HepG2 (cell line): ENCODE results near the gene CCM2. TPM values are rescaled to one million over a fixed set of nuclear protein-coding genes. Genes with fewer than 3 reads are reported as not detected.

Experiments used
- ELF1 ChIP-seq: sonication (generic); formaldehyde crosslinking; IDR thresholded peaks from 2 replicates; pipeline ENCODE4 v1.4.0; 2020; ENCODE audit warnings: missing genetic modification reagents
- FOXA3 ChIP-seq: IDR thresholded peaks from 2 replicates; pipeline ENCODE4 v1.6.1; 2016; ENCODE audit warnings: missing genetic modification reagents, missing compliant biosample characterization
- HDAC2 ChIP-seq: sonication (generic); formaldehyde crosslinking; IDR thresholded peaks from 2 replicates; pipeline ENCODE4 v1.4.0; 2020; ENCODE audit warnings: missing genetic modification reagents
- HNF4A ChIP-seq: sonication (generic); formaldehyde crosslinking; IDR thresholded peaks from 2 replicates; pipeline ENCODE4 v1.4.0; 2020; ENCODE audit warnings: missing genetic modification reagents
- LCORL ChIP-seq, 2 experiments: fragments of 450-650 bp in 1 of 2; sonication (generic) in 1 of 2; formaldehyde crosslinking in 1 of 2; IDR thresholded peaks; 2 replicates each; pipeline versions ENCODE4 v1.5.0 to v1.6.1; 2017 to 2020; ENCODE audit warnings: antibody characterized with exemption in 1 of 2, missing genetic modification reagents in 1 of 2
- NAIF1 ChIP-seq: sonication (generic); formaldehyde crosslinking; IDR thresholded peaks from 2 replicates; pipeline ENCODE4 v1.5.0; 2020; ENCODE audit warnings: mild to moderate bottlenecking, missing genetic modification reagents, borderline replicate concordance
- PHF21A ChIP-seq: sonication (generic); formaldehyde crosslinking; IDR thresholded peaks from 2 replicates; pipeline ENCODE4 v1.5.0; 2020; ENCODE audit warnings: mild to moderate bottlenecking, missing genetic modification reagents
- TBL1XR1 ChIP-seq: fragments of 150-350 bp; IDR thresholded peaks from 2 replicates; pipeline ENCODE4 v1.6.1; 2014; ENCODE audit warnings: borderline replicate concordance, low read length; ENCODE audit not compliant: partially characterized antibody
- TBX2 ChIP-seq: sonication (generic); formaldehyde crosslinking; IDR thresholded peaks from 2 replicates; pipeline ENCODE4 v1.5.0; 2020; ENCODE audit warnings: missing genetic modification reagents, mild to moderate bottlenecking, borderline replicate concordance
- ZFX ChIP-seq: sonication (generic); formaldehyde crosslinking; IDR thresholded peaks from 2 replicates; pipeline ENCODE4 v1.4.0; 2020; ENCODE audit warnings: mild to moderate bottlenecking, low read depth, missing genetic modification reagents, moderate library complexity
- ZMYM4 ChIP-seq: sonication (generic); formaldehyde crosslinking; IDR thresholded peaks from 2 replicates; pipeline ENCODE4 v1.8.1; 2023; ENCODE audit warnings: mild to moderate bottlenecking, missing genetic modification reagents
- ZNF143 ChIP-seq: sonication (generic); formaldehyde crosslinking; IDR thresholded peaks from 2 replicates; pipeline ENCODE4 v1.4.0; 2020; ENCODE audit warnings: missing genetic modification reagents
- ZNF292 ChIP-seq: sonication (generic); formaldehyde crosslinking; IDR thresholded peaks from 2 replicates; pipeline ENCODE4 v1.8.1; 2022; ENCODE audit warnings: mild to moderate bottlenecking, low read depth, missing genetic modification reagents, borderline replicate concordance
- ZNF552 ChIP-seq: sonication (generic); formaldehyde crosslinking; IDR thresholded peaks from 2 replicates; pipeline ENCODE4 v1.9.0; 2022; ENCODE audit warnings: missing genetic modification reagents, mild to moderate bottlenecking, borderline replicate concordance
- ZNF652 ChIP-seq: IDR thresholded peaks from 2 replicates; pipeline ENCODE4 v1.6.1; 2016; ENCODE audit warnings: low read depth, borderline replicate concordance
- ZNF678 ChIP-seq: sonication (generic); formaldehyde crosslinking; IDR thresholded peaks from 2 replicates; pipeline ENCODE4 v1.4.0; 2020; ENCODE audit warnings: mild to moderate bottlenecking, missing genetic modification reagents
- ZNF83 ChIP-seq: sonication (generic); formaldehyde crosslinking; IDR thresholded peaks from 2 replicates; pipeline ENCODE4 v1.4.0; 2020; ENCODE audit warnings: missing genetic modification reagents, mild to moderate bottlenecking, borderline replicate concordance
- ZSCAN9 ChIP-seq: IDR thresholded peaks from 2 replicates; pipeline ENCODE4 v1.6.1; 2016; ENCODE audit warnings: borderline replicate concordance
- polyA plus RNA-seq, 8 experiments: library from polyadenylated mRNA; depleted of rRNA in 3 of 8; stranded (reverse) in 7 of 8; unstranded in 1 of 8; fragments of >200 nt; fragmentation: Illumina TruSeq in 4 of 8; extraction: Trizol in 4 of 8; gene quantifications; 2 replicates each; pipeline versions ENCODE4 v1.2.1 to v1.2.3, GENCODE V29; 2011 to 2016; ENCODE audit warnings: low read depth in 4 of 8, missing spikeins in 1 of 8, mixed read lengths in 1 of 8; ENCODE audit not compliant: insufficient read depth in 1 of 8
- total RNA-seq, 5 experiments: library from RNA; depleted of rRNA; stranded (reverse); fragments of >200 nt; fragmentation: Illumina TruSeq; extraction: Trizol; gene quantifications; 2 replicates each; pipeline ENCODE4 v1.2.3, GENCODE V29; 2016; ENCODE audit warnings: low read depth in 1 of 5
- TF ChIP-seq, protein P1 (sequence below): sonication (generic); formaldehyde crosslinking; IDR thresholded peaks from 2 replicates; pipeline ENCODE4 v1.4.0; 2020; ENCODE audit warnings: missing genetic modification reagents, borderline replicate concordance
- TF ChIP-seq, protein P2 (sequence below): sonication (generic); IDR thresholded peaks from 2 replicates; pipeline ENCODE4 v1.6.1; 2016; ENCODE audit warnings: low read depth, borderline replicate concordance
- TF ChIP-seq, protein P3 (sequence below): sonication (generic); formaldehyde crosslinking; IDR thresholded peaks from 2 replicates; pipeline ENCODE4 v1.5.0; 2020; ENCODE audit warnings: mild to moderate bottlenecking, missing genetic modification reagents, moderate library complexity
- TF ChIP-seq, protein P4 (sequence below): sonication (generic); formaldehyde crosslinking; IDR thresholded peaks from 2 replicates; pipeline ENCODE4 v1.4.0; 2020; ENCODE audit warnings: missing genetic modification reagents
- TF ChIP-seq, protein P5 (sequence below): IDR thresholded peaks from 2 replicates; pipeline ENCODE4 v1.6.1; 2016; ENCODE audit warnings: low read depth, borderline replicate concordance

Gene CCM2
- total and polyA plus RNA-seq, 2 of the 13 experiments (the other 11 are each of a cell fraction or from before 2014, with no cell fraction given) = 13.7 to 15.8 TPM

DNA sequence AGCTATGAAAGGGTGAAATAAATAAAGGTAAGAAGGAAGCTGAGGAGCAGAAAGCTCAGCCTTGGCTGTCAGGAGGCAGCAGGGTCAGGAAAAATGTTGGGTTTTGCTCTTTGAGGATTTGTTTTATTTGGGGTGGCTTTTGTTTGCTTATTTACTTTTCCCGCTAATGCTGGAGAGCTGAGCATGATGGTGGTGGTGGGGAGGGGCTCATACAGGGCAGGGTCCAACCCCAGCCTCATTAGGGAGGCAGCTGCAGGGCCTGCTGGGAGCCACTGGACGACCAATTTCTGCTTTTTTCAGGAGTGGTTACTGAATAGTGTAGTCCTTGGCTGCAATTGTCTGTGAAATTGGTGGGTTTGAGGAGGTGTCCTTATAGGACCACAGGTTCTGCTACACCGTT is 36.3 kb downstream of the CCM2 start (continued):
- TF ChIP-seq LCORL (IDR thresholded peaks at IDR 0.05) = no peak
- peak; percentile 38; the same call in 1 of the 2 replicates for TF ChIP-seq LCORL (CRISPR knock-in tag; IDR thresholded peaks at IDR 0.05)
- TF ChIP-seq ZNF83 (CRISPR knock-in tag) = no peak
- TF ChIP-seq TBX2 (CRISPR knock-in tag) = peak; percentile 57; the same call in 1 of the 2 replicates
- TF ChIP-seq, protein P1, sequence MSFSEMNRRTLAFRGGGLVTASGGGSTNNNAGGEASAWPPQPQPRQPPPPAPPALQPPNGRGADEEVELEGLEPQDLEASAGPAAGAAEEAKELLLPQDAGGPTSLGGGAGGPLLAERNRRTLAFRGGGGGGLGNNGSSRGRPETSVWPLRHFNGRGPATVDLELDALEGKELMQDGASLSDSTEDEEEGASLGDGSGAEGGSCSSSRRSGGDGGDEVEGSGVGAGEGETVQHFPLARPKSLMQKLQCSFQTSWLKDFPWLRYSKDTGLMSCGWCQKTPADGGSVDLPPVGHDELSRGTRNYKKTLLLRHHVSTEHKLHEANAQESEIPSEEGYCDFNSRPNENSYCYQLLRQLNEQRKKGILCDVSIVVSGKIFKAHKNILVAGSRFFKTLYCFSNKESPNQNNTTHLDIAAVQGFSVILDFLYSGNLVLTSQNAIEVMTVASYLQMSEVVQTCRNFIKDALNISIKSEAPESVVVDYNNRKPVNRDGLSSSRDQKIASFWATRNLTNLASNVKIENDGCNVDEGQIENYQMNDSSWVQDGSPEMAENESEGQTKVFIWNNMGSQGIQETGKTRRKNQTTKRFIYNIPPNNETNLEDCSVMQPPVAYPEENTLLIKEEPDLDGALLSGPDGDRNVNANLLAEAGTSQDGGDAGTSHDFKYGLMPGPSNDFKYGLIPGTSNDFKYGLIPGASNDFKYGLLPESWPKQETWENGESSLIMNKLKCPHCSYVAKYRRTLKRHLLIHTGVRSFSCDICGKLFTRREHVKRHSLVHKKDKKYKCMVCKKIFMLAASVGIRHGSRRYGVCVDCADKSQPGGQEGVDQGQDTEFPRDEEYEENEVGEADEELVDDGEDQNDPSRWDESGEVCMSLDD (CRISPR knock-in tag) = peak; percentile 49; the same call in 1 of the 2 replicates
- TF ChIP-seq ZNF678 (CRISPR knock-in tag) = no peak
- TF ChIP-seq, protein P2, sequence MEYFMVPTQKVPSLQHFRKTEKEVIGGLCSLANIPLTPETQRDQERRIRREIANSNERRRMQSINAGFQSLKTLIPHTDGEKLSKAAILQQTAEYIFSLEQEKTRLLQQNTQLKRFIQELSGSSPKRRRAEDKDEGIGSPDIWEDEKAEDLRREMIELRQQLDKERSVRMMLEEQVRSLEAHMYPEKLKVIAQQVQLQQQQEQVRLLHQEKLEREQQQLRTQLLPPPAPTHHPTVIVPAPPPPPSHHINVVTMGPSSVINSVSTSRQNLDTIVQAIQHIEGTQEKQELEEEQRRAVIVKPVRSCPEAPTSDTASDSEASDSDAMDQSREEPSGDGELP = peak; percentile 31; the same call in 1 of the 2 replicates
- peak; percentile 35; the same call in 1 of the 2 replicates for TF ChIP-seq HDAC2 (CRISPR knock-in tag)
- no peak for TF ChIP-seq TBL1XR1
- no peak for TF ChIP-seq NAIF1 (CRISPR knock-in tag)
- TF ChIP-seq FOXA3 = peak; percentile 79
- TF ChIP-seq ZNF552 = no peak
- peak; percentile 66; the same call in 1 of the 2 replicates for TF ChIP-seq PHF21A
- peak; percentile 81 for TF ChIP-seq HNF4A (CRISPR knock-in tag)
- TF ChIP-seq, protein P3, sequence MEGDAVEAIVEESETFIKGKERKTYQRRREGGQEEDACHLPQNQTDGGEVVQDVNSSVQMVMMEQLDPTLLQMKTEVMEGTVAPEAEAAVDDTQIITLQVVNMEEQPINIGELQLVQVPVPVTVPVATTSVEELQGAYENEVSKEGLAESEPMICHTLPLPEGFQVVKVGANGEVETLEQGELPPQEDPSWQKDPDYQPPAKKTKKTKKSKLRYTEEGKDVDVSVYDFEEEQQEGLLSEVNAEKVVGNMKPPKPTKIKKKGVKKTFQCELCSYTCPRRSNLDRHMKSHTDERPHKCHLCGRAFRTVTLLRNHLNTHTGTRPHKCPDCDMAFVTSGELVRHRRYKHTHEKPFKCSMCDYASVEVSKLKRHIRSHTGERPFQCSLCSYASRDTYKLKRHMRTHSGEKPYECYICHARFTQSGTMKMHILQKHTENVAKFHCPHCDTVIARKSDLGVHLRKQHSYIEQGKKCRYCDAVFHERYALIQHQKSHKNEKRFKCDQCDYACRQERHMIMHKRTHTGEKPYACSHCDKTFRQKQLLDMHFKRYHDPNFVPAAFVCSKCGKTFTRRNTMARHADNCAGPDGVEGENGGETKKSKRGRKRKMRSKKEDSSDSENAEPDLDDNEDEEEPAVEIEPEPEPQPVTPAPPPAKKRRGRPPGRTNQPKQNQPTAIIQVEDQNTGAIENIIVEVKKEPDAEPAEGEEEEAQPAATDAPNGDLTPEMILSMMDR = peak; percentile 5; the same call in 1 of the 2 replicates
- no peak for TF ChIP-seq ELF1 (CRISPR knock-in tag)
- TF ChIP-seq ZMYM4 (CRISPR knock-in tag) = peak; percentile 47; the same call in 1 of the 2 replicates
- 0 out of 2 replicates have a peak, but pooled peaks have one; percentile 20 for TF ChIP-seq ZFX (CRISPR knock-in tag)
- TF ChIP-seq, protein P4, sequence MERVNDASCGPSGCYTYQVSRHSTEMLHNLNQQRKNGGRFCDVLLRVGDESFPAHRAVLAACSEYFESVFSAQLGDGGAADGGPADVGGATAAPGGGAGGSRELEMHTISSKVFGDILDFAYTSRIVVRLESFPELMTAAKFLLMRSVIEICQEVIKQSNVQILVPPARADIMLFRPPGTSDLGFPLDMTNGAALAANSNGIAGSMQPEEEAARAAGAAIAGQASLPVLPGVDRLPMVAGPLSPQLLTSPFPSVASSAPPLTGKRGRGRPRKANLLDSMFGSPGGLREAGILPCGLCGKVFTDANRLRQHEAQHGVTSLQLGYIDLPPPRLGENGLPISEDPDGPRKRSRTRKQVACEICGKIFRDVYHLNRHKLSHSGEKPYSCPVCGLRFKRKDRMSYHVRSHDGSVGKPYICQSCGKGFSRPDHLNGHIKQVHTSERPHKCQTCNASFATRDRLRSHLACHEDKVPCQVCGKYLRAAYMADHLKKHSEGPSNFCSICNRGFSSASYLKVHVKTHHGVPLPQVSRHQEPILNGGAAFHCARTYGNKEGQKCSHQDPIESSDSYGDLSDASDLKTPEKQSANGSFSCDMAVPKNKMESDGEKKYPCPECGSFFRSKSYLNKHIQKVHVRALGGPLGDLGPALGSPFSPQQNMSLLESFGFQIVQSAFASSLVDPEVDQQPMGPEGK (CRISPR knock-in tag) = peak; percentile 72
- TF ChIP-seq ZNF143 (CRISPR knock-in tag) = peak; percentile 74
- TF ChIP-seq, protein P5, sequence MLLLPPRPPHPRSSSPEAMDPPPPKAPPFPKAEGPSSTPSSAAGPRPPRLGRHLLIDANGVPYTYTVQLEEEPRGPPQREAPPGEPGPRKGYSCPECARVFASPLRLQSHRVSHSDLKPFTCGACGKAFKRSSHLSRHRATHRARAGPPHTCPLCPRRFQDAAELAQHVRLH (CRISPR knock-in tag) = peak; percentile 58; the same call in 1 of the 2 replicates
- peak; percentile 53; the same call in 1 of the 2 replicates for TF ChIP-seq ZNF652 (CRISPR knock-in tag)
- peak; percentile 55; the same call in 1 of the 2 replicates for TF ChIP-seq ZNF292 (CRISPR knock-in tag)
- no peak for TF ChIP-seq ZSCAN9 (CRISPR knock-in tag)
